Calu3 (cell line): ENCODE results near the gene TTLL4. TPM values are rescaled to one million over a fixed set of nuclear protein-coding genes. Genes with fewer than 3 reads are reported as not detected.

Experiments
- Bru-seq: library from RNA; stranded (reverse); fragments of 400-500 nt; gene quantifications from one replicate; lab custom pipeline; 2021; lab: Mats Ljungman, UMichigan
- BruChase-seq, 2 experiments: library from RNA; stranded (reverse); fragments of 400-500 nt; gene quantifications; one replicate each; lab custom pipeline; 2021; lab: Mats Ljungman, UMichigan
- BruUV-seq: library from RNA; stranded (reverse); fragments of 400-500 nt; replicated peaks from 2 replicates; lab custom pipeline; 2021; lab: Mats Ljungman, UMichigan
- CTCF ChIA-PET: fragments of 300-600 bp; sonication (Branson Sonifier 250); formaldehyde crosslinking; loops from one replicate; lab custom pipeline; 2022; ENCODE audit warnings: antibody characterized with exemption; lab: Charles Lee
- DNase-seq: peaks from one replicate; pipeline ENCODE4 v3.0.0; 2022
- H3K27ac Mint-ChIP-seq: one replicate; pipeline ENCODE4 v1.8.0; 2022; ENCODE audit warnings: mixed read lengths; ENCODE audit not compliant: unreplicated experiment
- H3K27me3 Mint-ChIP-seq: one replicate; pipeline ENCODE4 v1.8.0; 2022; ENCODE audit warnings: mixed read lengths; ENCODE audit not compliant: unreplicated experiment
- H3K36me3 Mint-ChIP-seq: one replicate; pipeline ENCODE4 v1.8.0; 2022; ENCODE audit warnings: mild to moderate bottlenecking, moderate library complexity, mixed read lengths; ENCODE audit not compliant: insufficient read depth, unreplicated experiment
- H3K4me1 Mint-ChIP-seq: one replicate; pipeline ENCODE4 v1.8.0; 2022; ENCODE audit warnings: mild to moderate bottlenecking, low read depth, mixed read lengths; ENCODE audit not compliant: unreplicated experiment
- H3K4me3 Mint-ChIP-seq: one replicate; pipeline ENCODE4 v1.8.0; 2022; ENCODE audit warnings: mild to moderate bottlenecking, low read depth, moderate library complexity, mixed read lengths; ENCODE audit not compliant: unreplicated experiment
- H3K9me3 Mint-ChIP-seq: one replicate; pipeline ENCODE4 v1.8.0; 2022; ENCODE audit warnings: low read depth, mixed read lengths; ENCODE audit not compliant: unreplicated experiment
- CTCF ChIP-seq: fragments of 200-600 bp; IDR thresholded peaks from one replicate; pipeline ENCODE4 v1.8.0; 2022; ENCODE audit warnings: antibody characterized with exemption; ENCODE audit not compliant: unreplicated experiment
- intact Hi-C: fragments of 100-400 bp; cut with micrococcal nuclease; formaldehyde crosslinking; loops from one replicate; pipeline ENCODE4 v1.10.0; 2022; ENCODE audit not compliant: unreplicated experiment
- long read RNA-seq: library from polyadenylated mRNA; stranded (forward); transcript quantifications from one replicate; pipeline ENCODE4 v2.0.0, GENCODE V29; 2022
- total RNA-seq: library from RNA; stranded (reverse); gene quantifications from 2 replicates; pipeline ENCODE4 v1.2.3, GENCODE V29; 2022

Gene TTLL4
- total RNA-seq (67.3 and 75.5 TPM in 2 replicates), Bru-seq, nascent RNA (percentile 82 among the genes with signal in this experiment), BruChase-seq, experiment 1, labeled RNA remaining after a 6-hour chase (percentile 76 among the genes with signal in this experiment), BruChase-seq, experiment 2, labeled RNA remaining after a 2-hour chase (percentile 82 among the genes with signal in this experiment)
- long read RNA-seq, full-length matches to known transcripts, result 9 of 22 reads
- long read RNA-seq, partial matches to known transcripts, result 2 of 22 reads
- long read RNA-seq, other reads (novel, unspliced or antisense), result 11 of 22 reads

- no peaks in the 10 kb centered on the region for H3K9me3 Mint-ChIP-seq
- peaks cover 20% of the 10 kb centered on the region for H3K4me1 Mint-ChIP-seq
- H3K27me3 Mint-ChIP-seq, result no peaks in the 10 kb centered on the region
- BruUV-seq, result no TSS peak
- intact Hi-C loops, result loop anchor here (5.0 kb wide), 1 partner anchor 136 kb away; no protein-coding TSS in a partner anchor
- peak; percentile 98 for DNase-seq
- peak; percentile 86 for TF ChIP-seq CTCF
- peak within 1 kb of the TSS; percentile 79 for H3K4me3 Mint-ChIP-seq
- peaks cover 21% of the 10 kb centered on the region for H3K36me3 Mint-ChIP-seq
- peak within 1 kb of the TSS; percentile 90 for H3K27ac Mint-ChIP-seq
- CTCF ChIA-PET, result interaction anchor here (0.6 to 1.9 kb wide), 11 partner anchors 12 to 1027 kb away, joined by 3 to 15 read pairs (median 5); partner anchors contain the start of genes CYP27A1, RNF25, STK36 and ZNF142
These were observed at the start of gene TTLL4 for GRCh38 chr2:218710687-218711549. Gene TTLL4, plus strand, starts transcription at chr2:218710835. Its CDS starts 26,842 bp downstream, at chr2:218737677.

GRCh38 chr2:218662377-218662776 lies 48.3 kb upstream of the TTLL4 start:
- CTCF ChIA-PET, result no interaction called here
- intact Hi-C loops, result no loop called here
- no peak overlapping the region for H3K4me3 Mint-ChIP-seq
- no peak for DNase-seq
- no peak for TF ChIP-seq CTCF
- H3K36me3 Mint-ChIP-seq, result peaks cover 77% of the 10 kb centered on the region
- no TSS peak for BruUV-seq
- peaks cover 19% of the 10 kb centered on the region for H3K4me1 Mint-ChIP-seq
- H3K27me3 Mint-ChIP-seq, result no peaks in the 10 kb centered on the region
- no peak overlapping the region for H3K27ac Mint-ChIP-seq
- H3K9me3 Mint-ChIP-seq, result no peaks in the 10 kb centered on the region

- no peaks in the 10 kb centered on the region for H3K27me3 Mint-ChIP-seq
- DNase-seq, result no peak
- intact Hi-C loops, result no loop called here
- no peaks in the 10 kb centered on the region for H3K9me3 Mint-ChIP-seq
- no peak for TF ChIP-seq CTCF
- peaks cover 78% of the 10 kb centered on the region for H3K36me3 Mint-ChIP-seq
- no peak overlapping the region for H3K27ac Mint-ChIP-seq
- H3K4me3 Mint-ChIP-seq, result no peak overlapping the region
- CTCF ChIA-PET, result no interaction called here
- peaks cover 14% of the 10 kb centered on the region for H3K4me1 Mint-ChIP-seq
- no TSS peak for BruUV-seq
These were observed 47.8 kb upstream of the TTLL4 start for GRCh38 chr2:218662827-218663226.

GRCh38 chr2:218663901-218664300 lies 46.7 kb upstream of the TTLL4 start:
- intact Hi-C loops, result no loop called here
- CTCF ChIA-PET, result no interaction called here
- no peak for TF ChIP-seq CTCF
- H3K4me3 Mint-ChIP-seq, result no peak overlapping the region
- no peaks in the 10 kb centered on the region for H3K9me3 Mint-ChIP-seq
- peaks cover 12% of the 10 kb centered on the region for H3K4me1 Mint-ChIP-seq
- H3K27me3 Mint-ChIP-seq, result no peaks in the 10 kb centered on the region
- no peak for DNase-seq
- no TSS peak for BruUV-seq
- H3K27ac Mint-ChIP-seq, result peak overlapping the region; percentile 43
- peaks cover 72% of the 10 kb centered on the region for H3K36me3 Mint-ChIP-seq
